MM.1S (cell line): ENCODE measurements around the gene NEDD4L.

Source experiments
- DNase-seq: peaks from one replicate; pipeline ENCODE4 v3.0.0-alpha.2; 2015
- H2AFZ ChIP-seq: fragments of 300-600 bp; sonication (generic); 2 replicates; pipeline ENCODE4 v1.6.0; 2016; ENCODE audit warnings: antibody characterized with exemption, low read length
- H3F3A ChIP-seq: fragments of 300-600 bp; sonication (generic); 2 replicates; pipeline ENCODE4 v1.6.1; 2016; ENCODE audit warnings: mild to moderate bottlenecking, antibody characterized with exemption, low read length, moderate library complexity, mixed read lengths; ENCODE audit not compliant: insufficient read depth
- H3K27ac ChIP-seq: fragments of 300-600 bp; sonication (generic); 2 replicates; pipeline ENCODE4 v1.5.1; 2016; ENCODE audit warnings: mild to moderate bottlenecking, low read length
- H3K27me3 ChIP-seq: fragments of 300-600 bp; sonication (generic); replicated peaks from 2 replicates; pipeline ENCODE4 v1.6.0; 2016; ENCODE audit warnings: low read length; ENCODE audit not compliant: insufficient read depth
- H3K36me3 ChIP-seq: fragments of 300-600 bp; sonication (generic); replicated peaks from 2 replicates; pipeline ENCODE4 v1.6.1; 2016; ENCODE audit warnings: mild to moderate bottlenecking, low read length, mixed read lengths; ENCODE audit not compliant: insufficient read depth
- H3K4me1 ChIP-seq: fragments of 300-600 bp; sonication (generic); 2 replicates; pipeline ENCODE4 v1.6.1; 2016; ENCODE audit warnings: low read length, mixed read lengths
- H3K4me2 ChIP-seq: fragments of 300-600 bp; sonication (generic); 2 replicates; pipeline ENCODE4 v1.6.0; 2016; ENCODE audit warnings: low read depth, low read length
- H3K4me3 ChIP-seq: fragments of 300-600 bp; sonication (generic); 2 replicates; pipeline ENCODE4 v1.5.1; 2016; ENCODE audit warnings: low read length, mixed read lengths
- H3K79me2 ChIP-seq: fragments of 300-600 bp; sonication (generic); 2 replicates; pipeline ENCODE4 v1.6.1; 2016; ENCODE audit warnings: mixed run types, low read length, mixed read lengths
- H3K9ac ChIP-seq: fragments of 300-600 bp; sonication (generic); 2 replicates; pipeline ENCODE4 v1.6.1; 2016; ENCODE audit warnings: low read length, mixed read lengths
- H3K9me2 ChIP-seq: fragments of 300-600 bp; sonication (generic); replicated peaks from 2 replicates; pipeline ENCODE4 v1.6.1; 2016; ENCODE audit warnings: mild to moderate bottlenecking, low read length, mixed read lengths; ENCODE audit not compliant: insufficient read depth
- H3K9me3 ChIP-seq: fragments of 300-600 bp; sonication (generic); replicated peaks from 2 replicates; pipeline ENCODE4 v1.6.1; 2016; ENCODE audit warnings: mild to moderate bottlenecking, low read length, mixed read lengths; ENCODE audit not compliant: insufficient read depth
- H4K20me1 ChIP-seq: fragments of 300-600 bp; sonication (generic); 2 replicates; pipeline ENCODE4 v1.6.1; 2016; ENCODE audit warnings: mild to moderate bottlenecking, low read length, moderate library complexity, mixed read lengths; ENCODE audit not compliant: insufficient read depth
- CTCF ChIP-seq: fragments of 300-600 bp; sonication (generic); IDR thresholded peaks from 2 replicates; pipeline ENCODE4 v1.5.1; 2016; ENCODE audit warnings: antibody characterized with exemption, low read length, mixed read lengths
- EZH2 ChIP-seq: fragments of 300-600 bp; sonication (generic); optimal IDR thresholded peaks from 2 replicates; pipeline ENCODE3; 2017; ENCODE audit warnings: low read depth, mild to moderate bottlenecking, antibody characterized with exemption, low read length, mixed read lengths
- EZH2phosphoT487 ChIP-seq: fragments of 300-600 bp; sonication (generic); IDR thresholded peaks from 2 replicates; pipeline ENCODE4 v1.6.1; 2018; ENCODE audit warnings: antibody characterized with exemption, low read length

NEDD4L gene

GRCh38 chr18:58224425-58224750 is 180.4 kb downstream of the NEDD4L start:
- no peaks in the 10 kb centered on the region for H3K27me3 ChIP-seq
- H3K4me2 ChIP-seq: no peak overlapping the region
- no peaks in the 10 kb centered on the region for H3K79me2 ChIP-seq

GRCh38 chr18:58225101-58225500 is 181.1 kb downstream of the NEDD4L start:
- Histone ChIP-seq H3K27ac (no peak overlapping the region), H3K27me3 (no peaks in the 10 kb centered on the region), H3K9me2 (no peaks in the 10 kb centered on the region), H3K4me3 (no peak overlapping the region), H3K4me1 (0 out of 2 replicates have a peak, but pooled peaks cover 7% of the 10 kb centered on the region), H2AFZ (no peak overlapping the region), H3K36me3 (no peaks in the 10 kb centered on the region), H3K9me3 (no peaks in the 10 kb centered on the region), H3F3A (no peaks in the 10 kb centered on the region), H3K4me2 (no peak overlapping the region), H3K79me2 (no peaks in the 10 kb centered on the region), H3K9ac (no peak overlapping the region), H4K20me1 (no peaks in the 10 kb centered on the region)
- no peak for DNase-seq
- TF ChIP-seq EZH2: no peak
- no peak for TF ChIP-seq CTCF
- TF ChIP-seq EZH2phosphoT487: no peak

More at GRCh38 chr18:58224425-58224750, 180.4 kb downstream of the NEDD4L start:
- no peak overlapping the region for H3K4me3 ChIP-seq
- 0 out of 2 replicates have a peak, but pooled peaks cover 7% of the 10 kb centered on the region for H3K4me1 ChIP-seq
- no peaks in the 10 kb centered on the region for H3K9me2 ChIP-seq
- H2AFZ ChIP-seq: no peak overlapping the region
- no peak for DNase-seq
- no peaks in the 10 kb centered on the region for H3K36me3 ChIP-seq
- H3K27ac ChIP-seq: no peak overlapping the region
- TF ChIP-seq CTCF (no peak), EZH2 (no peak), EZH2phosphoT487 (no peak)
- no peaks in the 10 kb centered on the region for H4K20me1 ChIP-seq
- H3F3A ChIP-seq: no peaks in the 10 kb centered on the region
- no peak overlapping the region for H3K9ac ChIP-seq
- H3K9me3 ChIP-seq: no peaks in the 10 kb centered on the region

- Histone ChIP-seq H4K20me1 (no peaks in the 10 kb centered on the region), H3K4me2 (no peak overlapping the region), H2AFZ (no peak overlapping the region), H3K9ac (no peak overlapping the region), H3K9me2 (no peaks in the 10 kb centered on the region), H3K4me3 (no peak overlapping the region), H3F3A (no peaks in the 10 kb centered on the region), H3K9me3 (no peaks in the 10 kb centered on the region), H3K4me1 (0 out of 2 replicates have a peak, but pooled peaks cover 7% of the 10 kb centered on the region), H3K79me2 (no peaks in the 10 kb centered on the region), H3K27me3 (no peaks in the 10 kb centered on the region), H3K36me3 (no peaks in the 10 kb centered on the region), H3K27ac (no peak overlapping the region)
- DNase-seq: no peak
- TF ChIP-seq EZH2: no peak
- TF ChIP-seq CTCF: no peak
Measured at GRCh38 chr18:58226429-58226828, 182.4 kb downstream of the NEDD4L start.
